ENCODE results near the gene TRAF7. TPM values are rescaled to one million over a fixed set of nuclear protein-coding genes. Genes with fewer than 3 reads are reported as not detected.

The TRAF7 gene
- total and polyA plus RNA-seq, 2 of the 13 experiments (the other 11 are each of a cell fraction or from before 2014, with no cell fraction given) = 47.9 to 65.6 TPM

DNA sequence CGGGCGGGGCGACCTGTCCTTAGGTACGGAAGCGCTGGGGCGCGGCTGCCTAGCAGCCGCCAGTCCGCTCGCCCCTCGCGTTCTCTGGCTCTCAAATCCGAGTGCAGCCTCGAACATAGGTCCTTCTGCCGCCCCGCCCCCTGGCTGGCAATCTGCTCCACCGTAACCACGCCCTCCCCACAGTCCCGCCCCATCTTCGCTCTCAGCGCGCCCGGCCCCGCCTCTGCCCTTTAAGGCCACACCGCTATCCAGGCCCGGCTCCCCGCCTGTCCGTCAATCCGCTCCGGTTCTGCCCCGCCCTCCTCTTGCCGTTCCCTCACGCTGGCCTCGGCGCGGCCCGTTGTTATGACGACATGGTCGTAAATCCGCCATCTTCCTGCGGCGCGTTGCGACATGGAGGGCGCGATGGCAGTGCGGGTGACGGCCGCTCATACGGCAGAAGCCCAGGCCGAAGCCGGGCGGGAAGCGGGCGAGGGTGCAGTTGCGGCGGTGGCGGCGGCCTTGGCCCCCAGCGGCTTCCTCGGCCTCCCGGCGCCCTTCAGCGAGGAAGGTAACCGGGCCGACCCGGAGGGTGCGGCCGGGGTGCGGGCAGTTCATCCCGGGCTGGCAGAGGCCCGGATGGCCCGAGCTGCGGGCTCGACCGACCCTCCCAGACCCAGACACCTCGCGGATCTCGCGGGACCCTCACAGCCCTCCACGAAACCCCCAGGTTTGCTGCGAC is 67.8 kb downstream of the TRAF7 start, which contains the start of gene E4F1 (continued):
- TF ChIP-seq, protein P1, sequence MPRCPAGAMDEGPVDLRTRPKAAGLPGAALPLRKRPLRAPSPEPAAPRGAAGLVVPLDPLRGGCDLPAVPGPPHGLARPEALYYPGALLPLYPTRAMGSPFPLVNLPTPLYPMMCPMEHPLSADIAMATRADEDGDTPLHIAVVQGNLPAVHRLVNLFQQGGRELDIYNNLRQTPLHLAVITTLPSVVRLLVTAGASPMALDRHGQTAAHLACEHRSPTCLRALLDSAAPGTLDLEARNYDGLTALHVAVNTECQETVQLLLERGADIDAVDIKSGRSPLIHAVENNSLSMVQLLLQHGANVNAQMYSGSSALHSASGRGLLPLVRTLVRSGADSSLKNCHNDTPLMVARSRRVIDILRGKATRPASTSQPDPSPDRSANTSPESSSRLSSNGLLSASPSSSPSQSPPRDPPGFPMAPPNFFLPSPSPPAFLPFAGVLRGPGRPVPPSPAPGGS (CRISPR knock-in tag; IDR thresholded peaks at IDR 0.05) = no peak; the same call in 1 of the 2 replicates
- TF ChIP-seq ZNF484 (CRISPR knock-in tag; IDR thresholded peaks at IDR 0.05; ENCODE audit: borderline replicate concordance, low read depth) = no peak
- TF ChIP-seq, protein P2, sequence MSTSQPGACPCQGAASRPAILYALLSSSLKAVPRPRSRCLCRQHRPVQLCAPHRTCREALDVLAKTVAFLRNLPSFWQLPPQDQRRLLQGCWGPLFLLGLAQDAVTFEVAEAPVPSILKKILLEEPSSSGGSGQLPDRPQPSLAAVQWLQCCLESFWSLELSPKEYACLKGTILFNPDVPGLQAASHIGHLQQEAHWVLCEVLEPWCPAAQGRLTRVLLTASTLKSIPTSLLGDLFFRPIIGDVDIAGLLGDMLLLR (CRISPR knock-in tag; IDR thresholded peaks at IDR 0.05) = peak; percentile 55; the same call in 1 of the 2 replicates
- TF ChIP-seq ZNF30 (CRISPR knock-in tag; IDR thresholded peaks at IDR 0.05) = no peak
- TF ChIP-seq ZFY (CRISPR knock-in tag; IDR thresholded peaks at IDR 0.05) = peak; percentile 98
- TF ChIP-seq PRMT3 (CRISPR knock-in tag; IDR thresholded peaks at IDR 0.05; ENCODE audit: borderline replicate concordance, low read depth) = no peak
- TF ChIP-seq, protein P3, sequence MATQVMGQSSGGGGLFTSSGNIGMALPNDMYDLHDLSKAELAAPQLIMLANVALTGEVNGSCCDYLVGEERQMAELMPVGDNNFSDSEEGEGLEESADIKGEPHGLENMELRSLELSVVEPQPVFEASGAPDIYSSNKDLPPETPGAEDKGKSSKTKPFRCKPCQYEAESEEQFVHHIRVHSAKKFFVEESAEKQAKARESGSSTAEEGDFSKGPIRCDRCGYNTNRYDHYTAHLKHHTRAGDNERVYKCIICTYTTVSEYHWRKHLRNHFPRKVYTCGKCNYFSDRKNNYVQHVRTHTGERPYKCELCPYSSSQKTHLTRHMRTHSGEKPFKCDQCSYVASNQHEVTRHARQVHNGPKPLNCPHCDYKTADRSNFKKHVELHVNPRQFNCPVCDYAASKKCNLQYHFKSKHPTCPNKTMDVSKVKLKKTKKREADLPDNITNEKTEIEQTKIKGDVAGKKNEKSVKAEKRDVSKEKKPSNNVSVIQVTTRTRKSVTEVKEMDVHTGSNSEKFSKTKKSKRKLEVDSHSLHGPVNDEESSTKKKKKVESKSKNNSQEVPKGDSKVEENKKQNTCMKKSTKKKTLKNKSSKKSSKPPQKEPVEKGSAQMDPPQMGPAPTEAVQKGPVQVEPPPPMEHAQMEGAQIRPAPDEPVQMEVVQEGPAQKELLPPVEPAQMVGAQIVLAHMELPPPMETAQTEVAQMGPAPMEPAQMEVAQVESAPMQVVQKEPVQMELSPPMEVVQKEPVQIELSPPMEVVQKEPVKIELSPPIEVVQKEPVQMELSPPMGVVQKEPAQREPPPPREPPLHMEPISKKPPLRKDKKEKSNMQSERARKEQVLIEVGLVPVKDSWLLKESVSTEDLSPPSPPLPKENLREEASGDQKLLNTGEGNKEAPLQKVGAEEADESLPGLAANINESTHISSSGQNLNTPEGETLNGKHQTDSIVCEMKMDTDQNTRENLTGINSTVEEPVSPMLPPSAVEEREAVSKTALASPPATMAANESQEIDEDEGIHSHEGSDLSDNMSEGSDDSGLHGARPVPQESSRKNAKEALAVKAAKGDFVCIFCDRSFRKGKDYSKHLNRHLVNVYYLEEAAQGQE (IDR thresholded peaks at IDR 0.05; ENCODE audit: borderline replicate concordance in 1 of 2, low read depth in 1 of 2, low read length in 2 of 2) = no peak; a peak in 1 of 4 replicates
- TF ChIP-seq ZNF224 (CRISPR knock-in tag; IDR thresholded peaks at IDR 0.05) = 0 out of 2 replicates have a peak, but pooled peaks have one; percentile 38
- TF ChIP-seq, protein P4, sequence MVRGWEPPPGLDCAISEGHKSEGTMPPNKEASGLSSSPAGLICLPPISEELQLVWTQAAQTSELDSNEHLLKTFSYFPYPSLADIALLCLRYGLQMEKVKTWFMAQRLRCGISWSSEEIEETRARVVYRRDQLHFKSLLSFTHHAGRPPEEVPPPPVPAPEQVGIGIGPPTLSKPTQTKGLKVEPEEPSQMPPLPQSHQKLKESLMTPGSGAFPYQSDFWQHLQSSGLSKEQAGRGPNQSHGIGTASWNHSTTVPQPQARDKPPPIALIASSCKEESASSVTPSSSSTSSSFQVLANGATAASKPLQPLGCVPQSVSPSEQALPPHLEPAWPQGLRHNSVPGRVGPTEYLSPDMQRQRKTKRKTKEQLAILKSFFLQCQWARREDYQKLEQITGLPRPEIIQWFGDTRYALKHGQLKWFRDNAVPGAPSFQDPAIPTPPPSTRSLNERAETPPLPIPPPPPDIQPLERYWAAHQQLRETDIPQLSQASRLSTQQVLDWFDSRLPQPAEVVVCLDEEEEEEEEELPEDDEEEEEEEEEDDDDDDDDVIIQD (CRISPR knock-in tag; IDR thresholded peaks at IDR 0.05; ENCODE audit: low read depth) = no peak
- no peak; the same call in 1 of the 2 replicates for TF ChIP-seq RBAK (CRISPR knock-in tag; IDR thresholded peaks at IDR 0.05)
- peak; percentile 38; the same call in 1 of the 2 replicates for TF ChIP-seq MTF2 (CRISPR knock-in tag; IDR thresholded peaks at IDR 0.05; ENCODE audit: borderline replicate concordance)
